Cardiac muscle cell (in vitro differentiated cells and primary cell): ENCODE data around the gene CHRNA7. TPM values are rescaled to one million over a fixed set of nuclear protein-coding genes. Genes with fewer than 3 reads are reported as not detected.

Source experiments
- DNase-seq, 2 donors: peaks; one replicate each; pipeline versions ENCODE4 v3.0.0 to v3.0.0-alpha.2; 2010 to 2017; ENCODE audit warnings: low read depth in 1 of 2, low spot score in 1 of 2
- H3K27ac ChIP-seq: fragments of 200-600 bp; sonication (generic); 2 replicates; pipeline ENCODE4 v1.5.1; 2016
- H3K27me3 ChIP-seq: fragments of 200-600 bp; sonication (generic); 2 replicates; pipeline ENCODE4 v1.6.0; 2016; ENCODE audit warnings: control low read depth
- H3K36me3 ChIP-seq: fragments of 200-600 bp; sonication (generic); 2 replicates; pipeline ENCODE4 v1.5.1; 2016; ENCODE audit warnings: control low read depth
- H3K4me1 ChIP-seq: fragments of 200-600 bp; sonication (generic); 2 replicates; pipeline ENCODE4 v1.8.1; 2017; ENCODE audit warnings: low read depth, mild to moderate bottlenecking, mixed run types
- H3K4me3 ChIP-seq: fragments of 200-600 bp; sonication (generic); 2 replicates; pipeline ENCODE4 v1.5.1; 2016; ENCODE audit warnings: mild to moderate bottlenecking
- H3K9me3 ChIP-seq: fragments of 200-600 bp; sonication (generic); 2 replicates; pipeline ENCODE4 v1.5.1; 2017; ENCODE audit warnings: low read depth, mild to moderate bottlenecking, control low read depth
- polyA plus RNA-seq: library from polyadenylated mRNA; unstranded; fragments of >200 nt; fragmentation: Nextera tagmentation; extraction: Ambion mirVana; gene quantifications from 2 replicates; pipeline ENCODE4 v1.2.1, GENCODE V29; 2016
- total RNA-seq: library from RNA; depleted of rRNA; stranded (reverse); fragments of >200 nt; gene quantifications from 2 replicates; pipeline ENCODE4 v1.2.3, GENCODE V29; 2016
- TF ChIP-seq, protein P1 (sequence below): IDR thresholded peaks from 2 replicates; pipeline ENCODE4 v1.5.1; 2012; ENCODE audit warnings: low read depth, mild to moderate bottlenecking, low read length

Gene CHRNA7
- total RNA-seq (4.2 and 7.7 TPM in 2 replicates), polyA plus RNA-seq (4.1 and 5.2 TPM in 2 replicates)

DNA sequence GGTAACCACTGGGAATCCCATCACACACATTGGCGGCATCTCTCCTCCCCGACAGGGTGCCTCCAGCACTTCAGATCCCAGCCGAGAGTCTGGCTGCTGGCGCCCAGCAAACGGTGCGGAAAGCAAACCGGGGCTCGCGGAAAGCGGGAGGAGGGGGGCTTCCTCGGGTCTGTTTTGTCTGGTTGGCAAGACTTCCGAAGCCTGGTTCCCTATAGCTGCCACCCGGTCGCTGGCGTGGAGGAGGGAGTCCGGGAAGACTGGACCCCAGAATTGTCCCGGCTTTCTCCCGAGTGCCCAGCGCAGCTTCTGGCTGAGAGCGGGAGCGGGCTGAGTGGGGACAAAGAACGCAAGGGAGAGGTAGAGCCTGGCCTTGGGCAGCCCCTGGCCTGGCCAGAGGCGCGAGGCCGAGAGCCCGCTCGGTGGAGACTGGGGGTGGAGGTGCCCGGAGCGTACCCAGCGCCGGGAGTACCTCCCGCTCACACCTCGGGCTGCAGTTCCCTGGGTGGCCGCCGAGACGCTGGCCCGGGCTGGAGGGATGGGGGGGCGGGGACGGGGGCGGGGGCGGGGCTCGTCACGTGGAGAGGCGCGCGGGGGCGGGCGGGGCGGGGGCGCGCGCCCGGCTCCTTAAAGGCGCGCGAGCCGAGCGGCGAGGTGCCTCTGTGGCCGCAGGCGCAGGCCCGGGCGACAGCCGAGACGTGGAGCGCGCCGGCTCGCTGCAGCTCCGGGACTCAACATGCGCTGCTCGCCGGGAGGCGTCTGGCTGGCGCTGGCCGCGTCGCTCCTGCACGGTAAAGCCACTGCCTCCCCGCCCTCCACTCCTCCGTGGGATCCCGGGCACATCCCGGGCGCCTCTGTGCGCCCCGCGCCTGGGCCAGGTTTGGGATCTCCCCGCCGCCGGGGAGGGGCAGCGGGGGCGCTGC, at the start of gene CHRNA7:
Gene CHRNA7, plus strand, starts transcription at position 654 of the 920 bp plus-strand sequence. Its CDS starts 80 bp downstream, at position 734.
- peaks cover 2% of the 10 kb centered on the region for H3K4me1 ChIP-seq
- peak within 1 kb of the TSS; percentile 22 for H3K27ac ChIP-seq
- TF ChIP-seq, protein P1, sequence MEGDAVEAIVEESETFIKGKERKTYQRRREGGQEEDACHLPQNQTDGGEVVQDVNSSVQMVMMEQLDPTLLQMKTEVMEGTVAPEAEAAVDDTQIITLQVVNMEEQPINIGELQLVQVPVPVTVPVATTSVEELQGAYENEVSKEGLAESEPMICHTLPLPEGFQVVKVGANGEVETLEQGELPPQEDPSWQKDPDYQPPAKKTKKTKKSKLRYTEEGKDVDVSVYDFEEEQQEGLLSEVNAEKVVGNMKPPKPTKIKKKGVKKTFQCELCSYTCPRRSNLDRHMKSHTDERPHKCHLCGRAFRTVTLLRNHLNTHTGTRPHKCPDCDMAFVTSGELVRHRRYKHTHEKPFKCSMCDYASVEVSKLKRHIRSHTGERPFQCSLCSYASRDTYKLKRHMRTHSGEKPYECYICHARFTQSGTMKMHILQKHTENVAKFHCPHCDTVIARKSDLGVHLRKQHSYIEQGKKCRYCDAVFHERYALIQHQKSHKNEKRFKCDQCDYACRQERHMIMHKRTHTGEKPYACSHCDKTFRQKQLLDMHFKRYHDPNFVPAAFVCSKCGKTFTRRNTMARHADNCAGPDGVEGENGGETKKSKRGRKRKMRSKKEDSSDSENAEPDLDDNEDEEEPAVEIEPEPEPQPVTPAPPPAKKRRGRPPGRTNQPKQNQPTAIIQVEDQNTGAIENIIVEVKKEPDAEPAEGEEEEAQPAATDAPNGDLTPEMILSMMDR = peak; percentile 6
- H3K27me3 ChIP-seq = peaks cover 20% of the 10 kb centered on the region
- peak; percentile 43 to 92 for DNase-seq
- H3K36me3 ChIP-seq = no peaks in the 10 kb centered on the region
- H3K4me3 ChIP-seq = peak within 1 kb of the TSS; percentile 82
- H3K9me3 ChIP-seq = no peaks in the 10 kb centered on the region

DNA sequence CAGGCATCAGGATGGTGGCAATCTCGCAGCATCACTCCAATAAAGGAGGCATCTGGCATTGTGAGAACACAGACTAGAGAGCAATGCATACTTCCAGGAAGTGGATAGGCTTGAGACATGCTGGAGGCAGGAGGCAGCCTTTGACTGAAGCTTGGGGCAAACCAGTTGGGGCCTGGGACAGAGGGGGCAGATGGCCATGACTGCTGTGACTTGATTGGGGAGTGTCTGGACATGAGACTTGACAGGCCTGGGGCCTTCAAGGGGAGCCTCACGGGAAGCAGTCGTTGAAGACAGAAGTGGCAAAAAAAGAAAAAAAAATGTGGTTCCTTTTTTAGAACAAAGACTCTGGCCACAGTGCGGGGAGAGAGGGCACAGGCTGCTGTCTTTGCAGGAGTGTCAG, 44.7 kb upstream of the CHRNA7 start:
- Histone ChIP-seq H3K36me3 (no peaks in the 10 kb centered on the region), H3K27me3 (peaks cover 7% of the 10 kb centered on the region), H3K27ac (no peak overlapping the region), H3K9me3 (no peaks in the 10 kb centered on the region), H3K4me3 (no peak overlapping the region), H3K4me1 (no peaks in the 10 kb centered on the region)
- TF ChIP-seq, protein P1 = no peak
- DNase-seq = no peak

DNA sequence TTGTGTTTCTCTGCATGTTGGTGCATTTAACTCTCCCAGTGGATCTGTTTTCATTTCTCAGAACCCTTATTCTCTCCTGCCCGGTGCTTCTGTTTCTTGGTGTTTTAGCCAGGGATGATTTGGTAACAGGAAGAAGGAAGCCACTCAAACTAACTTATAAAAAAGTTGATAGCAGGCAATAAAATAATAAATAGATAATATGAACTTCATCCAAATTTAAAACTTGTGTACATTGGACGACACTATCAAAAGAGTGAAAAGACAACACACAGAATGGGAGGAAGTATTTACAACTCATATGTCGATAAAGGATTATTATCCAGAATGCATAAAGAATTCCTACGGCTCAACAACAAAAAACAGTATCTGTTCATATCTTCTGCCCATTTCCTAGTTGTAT, 37.3 kb upstream of the CHRNA7 start:
- DNase-seq = no peak
- no peak overlapping the region for H3K4me3 ChIP-seq
- no peaks in the 10 kb centered on the region for H3K36me3 ChIP-seq
- TF ChIP-seq, protein P1 = no peak
- no peaks in the 10 kb centered on the region for H3K27me3 ChIP-seq
- H3K27ac ChIP-seq = no peak overlapping the region
- H3K9me3 ChIP-seq = no peaks in the 10 kb centered on the region
- no peaks in the 10 kb centered on the region for H3K4me1 ChIP-seq

DNA sequence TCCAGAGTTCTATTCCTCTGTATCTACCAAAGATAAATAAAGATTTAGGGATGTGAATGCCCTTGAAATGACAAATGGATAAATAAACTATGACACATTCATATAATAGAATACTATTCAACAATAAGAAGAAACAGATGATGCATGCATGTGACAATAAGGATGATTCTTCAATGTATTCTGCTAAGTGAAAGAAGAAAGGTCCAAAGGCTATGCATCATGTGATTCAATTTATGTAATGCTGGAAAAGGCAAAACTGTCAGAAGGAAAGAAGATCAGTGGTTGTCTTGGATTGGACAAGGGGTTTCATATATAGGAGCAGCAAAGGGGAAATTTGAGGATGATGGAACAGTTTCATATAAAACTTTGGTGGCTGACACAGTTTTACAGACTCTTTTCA, 32.6 kb upstream of the CHRNA7 start:
- TF ChIP-seq, protein P1 = no peak
- Histone ChIP-seq H3K4me3 (no peak overlapping the region), H3K9me3 (no peaks in the 10 kb centered on the region), H3K27me3 (no peaks in the 10 kb centered on the region), H3K4me1 (no peaks in the 10 kb centered on the region), H3K27ac (no peak overlapping the region), H3K36me3 (no peaks in the 10 kb centered on the region)
- DNase-seq = no peak

DNA sequence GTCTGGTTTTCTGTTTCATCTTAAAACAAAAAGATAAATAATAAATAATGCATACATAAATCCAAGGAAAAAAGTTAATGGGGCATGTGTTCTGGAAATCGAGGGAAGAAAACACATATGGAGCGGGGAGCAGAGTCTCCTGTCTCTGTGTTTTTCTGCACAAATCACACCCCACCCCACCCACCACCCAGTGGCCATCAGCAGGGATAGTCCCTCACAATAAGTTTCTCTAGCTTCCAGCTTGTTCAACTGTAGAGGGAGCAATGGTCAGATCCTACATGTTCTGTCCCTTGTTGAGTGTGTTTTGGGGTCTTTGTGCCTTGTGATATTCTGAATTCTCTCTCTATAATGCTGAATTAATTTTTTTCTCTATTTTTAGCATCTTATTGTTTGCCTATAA, 26.8 kb upstream of the CHRNA7 start:
- Histone ChIP-seq H3K27me3 (no peaks in the 10 kb centered on the region), H3K36me3 (no peaks in the 10 kb centered on the region), H3K4me3 (no peak overlapping the region), H3K4me1 (no peaks in the 10 kb centered on the region), H3K9me3 (no peaks in the 10 kb centered on the region), H3K27ac (no peak overlapping the region)
- TF ChIP-seq, protein P1 = no peak
- DNase-seq = no peak
